Dendritic cell treated with granulocyte-macrophage colony-stimulating factor and Interleukin-4, amounts not matched to agents 40 ng/mL and 50 ng/mL, for 4 days (primary cell): ENCODE results near the gene LRRC4C.
"Not testable (repeated sequence)": the region's sequence is repeated elsewhere in the genome, so short reads cannot be mapped to it uniquely, and the experiment has no call there.

Source experiments
- H3K27ac Mint-ChIP-seq: one replicate; pipeline ENCODE4 v1.8.0; 2022; ENCODE audit warnings: mild to moderate bottlenecking, mixed read lengths
- H3K27me3 Mint-ChIP-seq: one replicate; pipeline ENCODE4 v1.8.0; 2022; ENCODE audit warnings: mild to moderate bottlenecking, mixed read lengths
- H3K36me3 Mint-ChIP-seq: one replicate; pipeline ENCODE4 v1.8.0; 2022; ENCODE audit warnings: low read depth, mixed read lengths
- H3K4me1 Mint-ChIP-seq: one replicate; pipeline ENCODE4 v1.8.0; 2022; ENCODE audit warnings: low read depth, mixed read lengths
- H3K4me3 Mint-ChIP-seq: one replicate; pipeline ENCODE4 v1.8.0; 2022; ENCODE audit warnings: mild to moderate bottlenecking, moderate library complexity, mixed read lengths
- H3K9me3 Mint-ChIP-seq: one replicate; pipeline ENCODE4 v1.8.0; 2022; ENCODE audit warnings: mixed read lengths
- intact Hi-C: fragments of 100-400 bp; cut with micrococcal nuclease; formaldehyde crosslinking; loops from one replicate; pipeline ENCODE4 v1.15.0; 2022

The LRRC4C gene

GRCh38 chr11:41003339-41004282 is 455.8 kb downstream of the LRRC4C start:
- Mint-ChIP-seq H3K27me3 (no peaks in the 10 kb centered on the region), H3K9me3 (no peaks in the 10 kb centered on the region), H3K4me1 (no peaks in the 10 kb centered on the region), H3K27ac (no peak overlapping the region), H3K4me3 (no peak overlapping the region), H3K36me3 (no peaks in the 10 kb centered on the region)
- intact Hi-C loops, result no loop called here

GRCh38 chr11:40998920-40999319 is 460.5 kb downstream of the LRRC4C start:
- H3K9me3 Mint-ChIP-seq, result no peaks in the 10 kb centered on the region
- no peaks in the 10 kb centered on the region for H3K36me3 Mint-ChIP-seq
- intact Hi-C loops, result no loop called here
- H3K4me3 Mint-ChIP-seq, result no peak overlapping the region
- no peaks in the 10 kb centered on the region for H3K27me3 Mint-ChIP-seq
- H3K4me1 Mint-ChIP-seq, result no peaks in the 10 kb centered on the region
- no peak overlapping the region for H3K27ac Mint-ChIP-seq

- intact Hi-C loops, result no loop called here
- H3K4me3 Mint-ChIP-seq, result no peak overlapping the region
- no peaks in the 10 kb centered on the region for H3K27me3 Mint-ChIP-seq
- no peak overlapping the region for H3K27ac Mint-ChIP-seq
- peaks cover 5% of the 10 kb centered on the region for H3K9me3 Mint-ChIP-seq
- no peaks in the 10 kb centered on the region for H3K36me3 Mint-ChIP-seq
- H3K4me1 Mint-ChIP-seq, result no peaks in the 10 kb centered on the region
Observed at GRCh38 chr11:40987776-40988435, 471.5 kb downstream of the LRRC4C start.

GRCh38 chr11:40986320-40986719 is 473.1 kb downstream of the LRRC4C start:
- Mint-ChIP-seq H3K9me3 (peaks cover 10% of the 10 kb centered on the region), H3K27ac (no peak overlapping the region)
- intact Hi-C loops, result no loop called here

GRCh38 chr11:40975076-40975475 is 484.4 kb downstream of the LRRC4C start:
- Mint-ChIP-seq H3K9me3 (peaks cover 34% of the 10 kb centered on the region), H3K4me3 (no peak overlapping the region), H3K27ac (no peak overlapping the region), H3K4me1 (no peaks in the 10 kb centered on the region), H3K36me3 (no peaks in the 10 kb centered on the region), H3K27me3 (no peaks in the 10 kb centered on the region)
- intact Hi-C loops, result no loop called here

More at GRCh38 chr11:40986320-40986719, 473.1 kb downstream of the LRRC4C start:
- Mint-ChIP-seq H3K4me3 (no peak overlapping the region), H3K4me1 (no peaks in the 10 kb centered on the region), H3K27me3 (no peaks in the 10 kb centered on the region), H3K36me3 (no peaks in the 10 kb centered on the region)

- no peaks in the 10 kb centered on the region for H3K27me3 Mint-ChIP-seq
- intact Hi-C loops, result no loop called here
- H3K4me3 Mint-ChIP-seq, result no peak overlapping the region
- H3K27ac Mint-ChIP-seq, result no peak overlapping the region
- H3K36me3 Mint-ChIP-seq, result no peaks in the 10 kb centered on the region
- H3K9me3 Mint-ChIP-seq, result peaks cover 37% of the 10 kb centered on the region
- H3K4me1 Mint-ChIP-seq, result no peaks in the 10 kb centered on the region
Observed at GRCh38 chr11:40974186-40974795, 485.2 kb downstream of the LRRC4C start.

- Mint-ChIP-seq H3K4me3 (no peak overlapping the region), H3K4me1 (no peaks in the 10 kb centered on the region), H3K27me3 (no peaks in the 10 kb centered on the region), H3K27ac (no peak overlapping the region), H3K36me3 (no peaks in the 10 kb centered on the region), H3K9me3 (no peaks in the 10 kb centered on the region)
- intact Hi-C loops, result no loop called here
Observed at GRCh38 chr11:40958707-40959106, 500.7 kb downstream of the LRRC4C start.

GRCh38 chr11:40952479-40952878 is 507.0 kb downstream of the LRRC4C start:
- intact Hi-C loops, result no loop called here
- no peaks in the 10 kb centered on the region for H3K4me1 Mint-ChIP-seq
- H3K27me3 Mint-ChIP-seq, result no peaks in the 10 kb centered on the region
- no peaks in the 10 kb centered on the region for H3K36me3 Mint-ChIP-seq
- peaks cover 17% of the 10 kb centered on the region for H3K9me3 Mint-ChIP-seq
- no peak overlapping the region for H3K27ac Mint-ChIP-seq
- no peak overlapping the region for H3K4me3 Mint-ChIP-seq

- intact Hi-C loops, result no loop called here
- H3K36me3 Mint-ChIP-seq, result no peaks in the 10 kb centered on the region
- H3K4me1 Mint-ChIP-seq, result no peaks in the 10 kb centered on the region
- H3K9me3 Mint-ChIP-seq, result no peaks in the 10 kb centered on the region
- H3K4me3 Mint-ChIP-seq, result no peak overlapping the region
- no peaks in the 10 kb centered on the region for H3K27me3 Mint-ChIP-seq
- H3K27ac Mint-ChIP-seq, result no peak overlapping the region
Observed at GRCh38 chr11:40938002-40938401, 521.5 kb downstream of the LRRC4C start.

GRCh38 chr11:40924915-40925314 is 534.5 kb downstream of the LRRC4C start:
- intact Hi-C loops, result no loop called here
- Mint-ChIP-seq H3K4me1 (no peaks in the 10 kb centered on the region), H3K4me3 (no peak overlapping the region)

GRCh38 chr11:40921246-40921645 is 538.2 kb downstream of the LRRC4C start:
- H3K4me3 Mint-ChIP-seq, result no peak overlapping the region

More at GRCh38 chr11:40924915-40925314, 534.5 kb downstream of the LRRC4C start:
- H3K27ac Mint-ChIP-seq, result no peak overlapping the region
- no peaks in the 10 kb centered on the region for H3K9me3 Mint-ChIP-seq
- H3K27me3 Mint-ChIP-seq, result no peaks in the 10 kb centered on the region
- H3K36me3 Mint-ChIP-seq, result no peaks in the 10 kb centered on the region

GRCh38 chr11:40910774-40911173 is 548.7 kb downstream of the LRRC4C start:
- H3K4me3 Mint-ChIP-seq, H3K36me3 Mint-ChIP-seq, H3K4me1 Mint-ChIP-seq, intact Hi-C loops, H3K27me3 Mint-ChIP-seq, H3K27ac Mint-ChIP-seq: not testable (repeated sequence)
- H3K9me3 Mint-ChIP-seq, result peaks cover 27% of the 10 kb centered on the region

More at GRCh38 chr11:40921246-40921645, 538.2 kb downstream of the LRRC4C start:
- intact Hi-C loops, result no loop called here
- Mint-ChIP-seq H3K27ac (no peak overlapping the region), H3K27me3 (no peaks in the 10 kb centered on the region), H3K9me3 (no peaks in the 10 kb centered on the region), H3K4me1 (no peaks in the 10 kb centered on the region), H3K36me3 (no peaks in the 10 kb centered on the region)

GRCh38 chr11:40894501-40894900 is 565.0 kb downstream of the LRRC4C start:
- intact Hi-C loops, result no loop called here
- Mint-ChIP-seq H3K36me3 (no peaks in the 10 kb centered on the region), H3K27ac (no peak overlapping the region), H3K9me3 (no peaks in the 10 kb centered on the region), H3K4me3 (no peak overlapping the region), H3K4me1 (no peaks in the 10 kb centered on the region), H3K27me3 (no peaks in the 10 kb centered on the region)
